NOMO-1 treated with dmso at 0.1 percent for 144 hours (cell line): ENCODE measurements around the gene TRAF1.

Experiments used
- DNase-seq: peaks from one replicate; lab custom pipeline; 2025; ENCODE audit not compliant: unreplicated experiment; lab: John Stamatoyannopoulos, UW

The TRAF1 gene

DNA sequence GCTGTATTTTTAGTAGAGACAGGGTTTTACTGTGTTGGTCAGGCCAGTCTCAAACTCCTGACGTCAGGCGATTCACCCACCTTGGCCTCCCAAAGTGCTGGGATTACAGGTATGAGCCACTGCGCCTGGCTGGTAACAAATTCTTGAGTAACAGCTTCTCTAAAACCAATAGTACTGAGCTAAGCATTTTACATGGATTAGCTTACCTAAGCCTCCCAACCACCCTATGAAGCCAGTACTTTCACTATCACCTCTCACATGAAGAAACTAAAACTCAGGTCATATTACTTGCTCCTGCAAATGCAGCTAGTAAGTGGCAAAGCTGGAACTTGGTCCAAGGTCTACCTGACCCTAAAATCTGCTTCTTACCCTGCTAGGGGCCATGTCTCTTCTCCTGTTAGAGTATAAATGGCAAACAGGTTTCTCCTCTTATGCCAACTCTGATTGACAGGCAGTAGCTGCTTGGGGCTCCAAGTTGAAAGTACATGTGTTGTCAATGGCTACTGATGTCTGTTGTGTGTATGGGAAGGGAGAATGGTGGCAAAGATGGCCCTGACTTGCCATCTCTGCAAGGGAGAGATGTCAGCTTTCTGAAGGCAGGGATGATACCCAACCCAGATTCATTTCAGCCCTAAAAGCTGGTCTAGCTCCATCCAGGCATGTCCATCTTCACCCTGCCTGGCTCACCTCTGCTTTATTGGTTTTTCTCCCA lies 53.6 kb downstream of the TRAF1 start:
- no peak for DNase-seq

DNA sequence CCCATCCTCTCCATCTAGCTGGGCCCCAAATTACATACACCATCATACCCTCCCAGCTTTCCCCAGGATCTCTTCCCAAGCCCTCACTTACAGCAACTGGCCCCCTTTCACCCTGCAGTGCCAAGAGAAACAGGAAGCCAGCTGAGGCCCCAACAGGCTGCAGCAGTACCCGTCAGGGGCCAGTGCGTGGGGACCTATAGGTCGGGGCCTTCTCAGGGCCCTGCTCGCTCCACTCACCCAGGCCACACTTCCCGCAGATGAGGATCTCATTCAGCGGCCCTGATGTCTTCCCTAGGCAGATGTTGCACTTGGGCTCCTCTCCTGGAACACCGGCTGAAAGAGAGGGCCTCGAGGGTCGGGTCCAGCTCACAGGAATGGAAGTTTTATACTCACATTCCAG lies 56.4 kb downstream of the TRAF1 start:
- DNase-seq: no peak

DNA sequence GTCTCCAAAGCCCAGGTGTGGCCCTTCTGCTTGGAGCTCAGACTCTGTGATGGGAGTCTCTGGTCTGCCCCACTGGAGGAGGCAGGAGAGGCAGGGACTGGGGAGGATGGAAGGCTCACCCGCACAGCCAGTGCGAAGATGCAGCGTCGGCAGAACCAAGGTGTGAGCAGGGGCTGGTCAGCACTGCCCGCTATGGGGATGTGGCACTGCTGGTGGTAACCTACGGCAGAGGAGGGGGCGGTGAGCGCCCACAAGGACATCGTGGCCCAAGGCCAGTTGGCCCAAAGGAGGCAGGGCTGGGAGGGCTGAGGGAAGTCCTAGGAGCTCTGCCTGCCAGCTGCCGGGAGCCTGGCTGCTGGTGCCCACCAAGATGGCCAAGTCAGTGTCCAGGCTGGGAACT lies 56.9 kb downstream of the TRAF1 start:
- no peak for DNase-seq

DNA sequence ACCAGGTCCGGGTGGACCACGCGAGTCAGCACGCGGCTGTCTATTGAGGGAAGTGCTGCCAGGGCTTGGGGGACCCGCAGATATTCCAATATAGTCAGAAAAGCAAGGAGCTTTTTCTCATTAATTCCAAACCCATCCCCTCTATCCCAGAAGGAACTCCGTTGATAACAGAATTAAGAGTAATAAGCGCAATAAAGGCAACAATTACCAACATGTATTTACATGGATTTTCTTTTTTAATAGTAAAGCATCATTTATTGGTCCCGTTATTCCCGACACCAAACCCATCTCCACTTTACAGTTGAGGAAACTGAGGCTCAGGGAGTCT lies 57.3 kb downstream of the TRAF1 start:
- no peak for DNase-seq

DNA sequence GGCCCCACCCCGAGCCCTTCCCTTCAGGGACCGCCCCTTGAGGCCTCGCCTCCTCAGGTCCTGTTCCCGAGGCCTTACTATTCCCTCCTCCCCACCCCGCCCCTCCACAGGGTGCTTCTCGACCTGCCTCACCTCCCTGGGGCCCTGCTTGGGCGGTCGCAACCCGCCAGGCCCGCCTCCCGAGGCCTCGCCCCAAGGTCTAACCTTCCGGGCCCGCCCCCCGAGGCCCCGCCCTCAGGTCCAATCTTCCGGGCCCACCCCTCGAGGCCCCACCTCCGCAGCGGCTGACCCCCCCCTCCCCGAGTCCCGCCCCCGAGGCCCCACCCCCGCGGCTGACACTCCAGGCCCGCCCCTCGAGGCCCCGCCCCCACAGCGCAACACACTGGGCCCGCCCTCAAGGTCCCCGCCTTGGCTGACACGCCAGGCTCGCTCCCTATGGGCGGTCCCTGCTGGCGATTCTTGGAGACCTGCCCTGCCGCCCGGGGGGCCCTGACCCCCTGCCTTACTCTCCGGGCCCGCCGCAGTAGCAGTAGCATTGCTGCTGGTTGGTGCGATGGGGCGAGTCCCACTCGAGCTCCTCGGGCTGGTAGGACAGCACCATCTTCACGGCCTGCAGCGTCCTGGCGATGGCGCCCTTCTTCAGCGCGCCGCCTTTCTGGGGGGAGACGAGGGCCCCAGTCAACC lies 57.8 kb downstream of the TRAF1 start:
- DNase-seq: peak; percentile 95

GRCh38 chr9:120868339-120868675 lies 58.3 kb downstream of the TRAF1 start:
- no peak for DNase-seq

DNA sequence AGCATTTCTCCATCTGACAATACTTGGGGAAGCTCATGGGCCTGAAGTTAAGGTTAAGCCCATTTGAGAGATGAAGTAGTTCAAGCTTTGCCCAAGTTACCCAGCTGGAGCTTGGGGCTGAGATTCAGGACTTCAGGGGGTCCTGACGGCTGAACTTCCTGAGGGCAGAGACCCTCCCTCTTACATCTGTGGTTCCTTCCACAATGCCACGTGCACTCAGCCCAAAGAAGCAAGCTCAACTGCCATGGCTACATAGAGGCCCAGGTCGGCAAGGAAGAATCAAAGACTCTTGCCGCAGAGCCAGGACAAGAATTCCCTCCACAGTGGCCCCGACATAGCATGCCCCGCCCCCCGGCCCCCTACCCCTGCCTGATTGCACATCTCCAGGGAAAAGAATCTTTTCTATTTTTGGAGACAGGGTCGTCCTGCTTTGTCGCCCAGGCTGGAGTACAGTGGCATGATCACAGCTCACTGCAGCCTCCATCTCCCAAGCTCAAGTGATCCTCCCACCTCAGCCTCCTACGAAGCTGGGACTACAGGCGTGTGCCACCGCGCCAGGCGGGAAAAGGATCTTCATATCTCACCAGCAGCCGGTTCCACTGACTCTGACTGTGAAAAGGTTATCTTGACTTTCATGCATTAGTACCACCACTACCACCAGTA lies 58.8 kb downstream of the TRAF1 start:
- no peak for DNase-seq

GRCh38 chr9:120866651-120867050 lies 59.9 kb downstream of the TRAF1 start:
- no peak for DNase-seq

GRCh38 chr9:120865809-120866208 lies 60.8 kb downstream of the TRAF1 start:
- DNase-seq: no peak

- no peak for DNase-seq
Measured at GRCh38 chr9:120865176-120865575, 61.4 kb downstream of the TRAF1 start.

DNA sequence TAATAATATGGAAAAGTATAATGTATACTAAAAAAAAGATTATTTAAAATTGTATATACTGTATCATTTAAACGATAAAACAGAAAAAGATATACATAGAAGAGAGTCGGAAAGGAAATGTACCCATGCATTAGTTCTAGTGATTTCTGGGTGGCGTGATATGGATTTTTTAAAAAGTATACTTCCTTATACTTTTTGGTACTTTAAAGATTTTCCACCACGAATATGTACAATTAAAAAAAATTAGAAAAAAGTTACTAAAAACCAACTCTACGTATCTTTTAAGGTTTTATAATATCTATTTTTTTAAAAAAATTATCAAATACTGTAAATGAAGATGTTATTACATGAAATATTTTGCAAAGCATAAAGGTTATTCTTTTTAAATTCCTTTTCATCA lies 61.9 kb downstream of the TRAF1 start:
- DNase-seq: no peak

GRCh38 chr9:120863833-120864232 lies 62.8 kb downstream of the TRAF1 start:
- no peak for DNase-seq

DNA sequence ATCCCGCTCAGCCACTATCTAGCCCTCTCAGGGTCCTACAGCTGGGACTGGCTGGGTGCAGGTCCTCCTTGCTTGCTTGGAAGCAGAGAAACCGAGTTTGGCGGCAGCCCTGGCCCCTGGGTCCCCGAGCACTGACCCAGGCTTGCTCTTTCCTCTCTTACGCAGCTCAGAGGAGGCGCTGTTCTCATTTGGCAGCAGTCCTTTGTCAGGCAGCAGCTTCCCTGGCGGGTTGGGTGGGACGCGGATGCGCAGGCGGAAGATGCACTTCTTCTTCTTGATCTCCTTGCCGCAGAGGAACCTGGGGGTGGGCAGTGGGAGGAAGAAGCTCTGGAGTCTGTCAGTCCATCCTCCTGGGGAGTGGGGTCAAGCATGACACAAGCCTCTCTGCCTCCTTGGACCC lies 64.1 kb downstream of the TRAF1 start:
- no peak for DNase-seq

DNA sequence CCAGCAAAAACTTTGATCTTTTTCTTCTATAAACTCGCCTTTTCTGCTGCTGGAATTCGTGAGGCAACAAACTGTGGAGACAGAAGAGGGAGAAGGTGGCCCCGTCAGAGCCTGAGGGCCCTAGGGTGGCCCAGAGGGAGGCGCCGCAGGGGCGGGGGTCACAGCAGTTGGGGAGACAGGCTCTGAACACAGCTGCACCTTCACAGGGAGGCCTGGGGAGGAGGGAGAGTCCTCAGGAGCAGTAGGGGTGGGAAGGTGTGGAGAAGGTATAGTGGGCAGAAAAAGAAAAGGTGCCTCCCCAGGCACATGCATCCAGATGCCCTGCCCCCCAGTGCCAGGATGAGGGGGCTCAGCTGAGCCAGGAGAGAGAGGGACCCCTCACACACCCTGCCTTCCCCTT lies 64.7 kb downstream of the TRAF1 start:
- DNase-seq: no peak

GRCh38 chr9:120860083-120860482 lies 66.5 kb downstream of the TRAF1 start:
- DNase-seq: no peak

- no peak for DNase-seq
Measured at GRCh38 chr9:120859361-120859760, 67.2 kb downstream of the TRAF1 start.

DNA sequence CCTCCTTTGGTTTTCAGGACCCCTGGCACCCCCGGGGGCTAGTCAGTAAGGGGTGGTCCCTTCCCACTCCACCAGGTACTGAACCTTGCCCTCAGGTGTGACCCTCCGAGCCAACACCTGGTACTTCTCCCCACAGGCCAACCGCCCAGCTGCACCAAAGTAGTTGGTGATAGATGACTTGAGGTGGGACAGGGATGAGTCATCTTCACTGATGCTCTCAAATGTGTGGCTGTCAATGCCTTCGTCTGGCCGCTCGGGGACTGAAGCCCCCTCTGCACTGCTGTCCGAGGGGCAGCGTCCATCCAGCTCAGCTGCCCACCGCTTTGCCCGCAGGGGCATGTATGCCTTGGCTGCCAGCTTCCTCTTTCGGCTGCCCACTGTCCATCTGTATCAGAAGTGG lies 68.7 kb downstream of the TRAF1 start:
- DNase-seq: no peak

- no peak for DNase-seq
Measured at GRCh38 chr9:120857481-120857880, 69.1 kb downstream of the TRAF1 start.

GRCh38 chr9:120856700-120857099 lies 69.9 kb downstream of the TRAF1 start:
- DNase-seq: no peak

- no peak for DNase-seq
Measured at GRCh38 chr9:120855827-120856670, 70.5 kb downstream of the TRAF1 start.

DNA sequence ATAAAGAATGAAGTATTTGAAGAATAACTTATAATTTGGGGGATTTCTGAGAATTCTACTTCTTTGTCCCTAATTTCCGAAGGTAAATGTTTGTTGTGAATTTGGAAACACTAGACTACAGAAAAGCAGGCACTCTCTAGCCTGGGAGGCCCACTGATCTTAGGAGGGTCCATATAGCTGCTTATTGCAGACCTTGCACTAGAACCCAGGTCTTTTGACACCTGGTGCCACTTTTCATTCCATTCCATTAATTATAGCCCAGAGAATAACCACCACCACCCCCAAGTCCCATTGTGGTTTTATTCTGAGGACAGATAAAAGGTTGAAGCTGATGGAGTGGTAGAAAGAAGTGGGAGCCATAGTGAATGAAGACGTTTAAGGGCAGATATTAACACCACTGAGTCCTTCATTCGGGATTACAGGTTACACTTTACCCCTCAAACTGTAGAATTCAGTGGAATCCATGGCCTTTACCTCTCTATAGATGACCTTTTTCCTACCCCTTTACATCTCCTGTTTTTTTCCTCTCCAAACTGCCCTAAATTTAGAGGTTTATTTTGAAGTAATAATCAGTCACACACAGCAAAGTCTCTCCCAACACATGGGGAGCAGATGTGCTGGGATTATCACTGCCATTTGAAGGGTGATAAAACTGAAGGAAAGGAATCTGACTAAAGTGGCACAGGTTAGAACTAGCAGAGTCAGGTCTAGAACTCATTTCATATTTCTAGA lies 71.8 kb downstream of the TRAF1 start:
- no peak for DNase-seq
